C4-2B (cell line): Measurements from ENCODE around the gene ACTR3.

ENCODE experiments used
- H3K27ac ChIP-seq: fragments of 450-650 bp; 2 replicates; pipeline ENCODE4 v1.5.1; 2017
- ZFX ChIP-seq: fragments of 450-650 bp; IDR thresholded peaks from 2 replicates; pipeline ENCODE4 v1.6.1; 2017
- TF ChIP-seq, protein P1 (sequence below): fragments of 450-650 bp; conservative IDR thresholded peaks from 2 replicates; pipeline ENCODE4 v1.5.1; 2017; ENCODE audit warnings: mild to moderate bottlenecking

The ACTR3 gene

DNA sequence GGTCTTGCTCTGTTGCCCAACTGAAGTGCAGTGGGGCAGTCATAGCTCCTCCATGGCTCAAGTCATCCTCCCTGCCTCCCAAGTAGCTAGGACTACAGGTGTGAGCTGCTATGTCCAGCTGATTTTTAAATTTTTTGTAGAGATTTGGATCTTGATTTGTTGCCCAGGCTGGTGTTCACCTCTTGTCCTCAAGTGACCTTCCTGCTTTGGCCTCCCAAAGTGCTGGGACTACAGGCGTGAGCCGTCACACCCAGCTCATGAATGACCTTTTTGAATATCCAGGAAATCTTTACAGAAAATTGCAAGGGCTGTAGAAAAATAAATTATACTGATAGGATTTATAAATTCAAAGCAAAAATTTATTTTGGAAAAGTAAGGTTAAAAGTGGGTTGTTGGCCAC, 17.4 kb downstream of the ACTR3 start:
- TF ChIP-seq ZFX = no peak
- TF ChIP-seq, protein P1, sequence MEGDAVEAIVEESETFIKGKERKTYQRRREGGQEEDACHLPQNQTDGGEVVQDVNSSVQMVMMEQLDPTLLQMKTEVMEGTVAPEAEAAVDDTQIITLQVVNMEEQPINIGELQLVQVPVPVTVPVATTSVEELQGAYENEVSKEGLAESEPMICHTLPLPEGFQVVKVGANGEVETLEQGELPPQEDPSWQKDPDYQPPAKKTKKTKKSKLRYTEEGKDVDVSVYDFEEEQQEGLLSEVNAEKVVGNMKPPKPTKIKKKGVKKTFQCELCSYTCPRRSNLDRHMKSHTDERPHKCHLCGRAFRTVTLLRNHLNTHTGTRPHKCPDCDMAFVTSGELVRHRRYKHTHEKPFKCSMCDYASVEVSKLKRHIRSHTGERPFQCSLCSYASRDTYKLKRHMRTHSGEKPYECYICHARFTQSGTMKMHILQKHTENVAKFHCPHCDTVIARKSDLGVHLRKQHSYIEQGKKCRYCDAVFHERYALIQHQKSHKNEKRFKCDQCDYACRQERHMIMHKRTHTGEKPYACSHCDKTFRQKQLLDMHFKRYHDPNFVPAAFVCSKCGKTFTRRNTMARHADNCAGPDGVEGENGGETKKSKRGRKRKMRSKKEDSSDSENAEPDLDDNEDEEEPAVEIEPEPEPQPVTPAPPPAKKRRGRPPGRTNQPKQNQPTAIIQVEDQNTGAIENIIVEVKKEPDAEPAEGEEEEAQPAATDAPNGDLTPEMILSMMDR = no peak

DNA sequence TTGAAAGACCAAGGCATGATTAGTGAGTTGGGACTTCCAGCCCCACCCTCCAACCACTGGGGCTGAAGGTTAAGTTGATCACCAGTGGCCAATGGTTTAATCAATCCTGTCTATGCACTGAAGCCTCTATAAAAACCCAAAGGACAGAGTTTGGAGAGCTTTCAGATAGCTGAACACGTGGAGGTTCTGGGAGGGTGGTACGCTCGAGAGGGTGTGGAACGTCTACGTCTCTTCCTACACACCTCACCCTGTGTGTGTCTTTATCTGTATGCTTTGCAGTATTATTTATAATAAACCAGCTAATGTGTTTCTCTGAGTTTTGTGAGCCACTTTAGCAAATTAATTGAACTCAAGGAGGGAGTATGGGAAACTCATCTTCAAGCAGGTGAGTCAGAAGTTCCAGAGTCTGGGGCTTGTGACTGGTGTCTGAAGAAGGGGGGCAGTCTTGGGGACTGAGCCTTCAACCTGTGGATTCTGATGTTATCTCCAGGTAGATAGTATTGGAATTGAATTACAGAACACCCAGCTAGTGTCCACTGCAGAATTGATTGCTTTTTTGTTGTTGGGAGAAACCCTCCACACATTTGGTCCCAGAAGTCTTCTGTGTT, 20.3 kb downstream of the ACTR3 start:
- no peak overlapping the region for H3K27ac ChIP-seq
- TF ChIP-seq, protein P1 = no peak
- TF ChIP-seq ZFX = no peak

More for the DNA sequence above, 17.4 kb downstream of the ACTR3 start:
- H3K27ac ChIP-seq = no peak overlapping the region

DNA sequence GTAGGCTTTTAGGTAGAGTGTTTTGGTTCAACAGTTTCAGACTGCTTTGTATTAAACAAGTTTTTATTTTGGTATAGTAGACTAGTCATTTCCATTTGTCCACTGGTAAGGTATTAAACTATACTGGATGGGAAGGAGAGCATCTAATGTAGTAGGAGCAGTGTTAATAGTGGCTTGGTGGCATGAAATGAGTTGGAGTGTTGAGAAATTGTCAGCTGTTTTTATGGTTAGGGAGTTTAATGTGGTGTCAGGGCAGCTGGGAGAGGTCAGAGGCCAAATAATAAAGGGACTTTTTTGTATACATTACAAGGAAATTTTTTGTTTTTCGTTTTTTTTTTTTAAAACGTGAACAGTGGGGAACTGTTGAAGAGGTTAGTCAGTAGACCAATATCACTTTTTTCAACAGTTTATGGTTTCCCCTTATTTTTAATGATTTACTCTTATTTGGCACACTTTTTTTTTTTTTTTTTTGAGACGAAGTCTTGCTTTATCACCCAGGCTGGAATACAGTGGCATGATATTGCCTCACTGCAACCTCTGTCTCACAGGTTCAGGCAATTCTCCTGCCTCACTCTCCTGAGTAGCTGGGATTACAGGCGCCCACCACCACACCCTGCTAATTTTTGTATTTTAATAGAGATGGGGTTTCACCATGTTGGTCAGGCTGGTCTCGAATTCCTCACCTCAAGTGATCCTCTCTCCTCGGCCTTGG, 21.2 kb downstream of the ACTR3 start:
- TF ChIP-seq, protein P1 = no peak
- TF ChIP-seq ZFX = no peak
- H3K27ac ChIP-seq = no peak overlapping the region

DNA sequence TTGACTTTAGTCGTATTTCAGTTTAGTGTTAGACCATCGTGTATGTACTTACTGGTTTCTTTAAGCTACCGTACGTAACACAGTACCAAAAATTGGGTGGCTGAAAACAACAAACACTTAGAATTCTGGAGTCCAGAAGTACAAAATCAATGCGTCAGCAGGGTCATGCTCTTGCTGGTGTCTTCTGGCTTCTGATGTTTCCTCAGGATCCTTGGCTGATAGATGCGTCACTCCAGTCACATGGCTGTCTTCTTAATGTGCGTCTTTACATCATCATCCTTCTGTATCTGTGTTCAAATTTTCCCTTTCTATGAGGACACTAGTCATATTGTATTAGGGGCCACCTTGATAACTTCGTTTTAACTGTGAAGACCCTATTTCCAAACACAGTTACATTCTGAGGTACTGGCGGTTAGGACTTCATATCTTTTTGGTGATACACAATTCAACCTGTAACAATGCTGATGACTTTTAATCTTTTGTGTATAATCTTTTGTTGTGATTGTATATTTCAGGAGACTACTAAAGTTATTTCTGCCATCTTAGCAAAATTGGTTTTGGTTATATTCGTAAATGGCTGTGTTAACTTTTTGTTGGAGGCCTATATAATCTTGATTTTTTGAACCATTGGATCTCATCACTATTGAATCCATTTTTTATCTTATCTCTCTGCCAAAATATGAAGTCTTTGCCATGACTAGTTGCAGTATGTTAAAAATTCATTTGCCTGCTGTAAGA, 25.4 kb downstream of the ACTR3 start:
- no peak for TF ChIP-seq ZFX
- TF ChIP-seq, protein P1 = no peak
- no peak overlapping the region for H3K27ac ChIP-seq

DNA sequence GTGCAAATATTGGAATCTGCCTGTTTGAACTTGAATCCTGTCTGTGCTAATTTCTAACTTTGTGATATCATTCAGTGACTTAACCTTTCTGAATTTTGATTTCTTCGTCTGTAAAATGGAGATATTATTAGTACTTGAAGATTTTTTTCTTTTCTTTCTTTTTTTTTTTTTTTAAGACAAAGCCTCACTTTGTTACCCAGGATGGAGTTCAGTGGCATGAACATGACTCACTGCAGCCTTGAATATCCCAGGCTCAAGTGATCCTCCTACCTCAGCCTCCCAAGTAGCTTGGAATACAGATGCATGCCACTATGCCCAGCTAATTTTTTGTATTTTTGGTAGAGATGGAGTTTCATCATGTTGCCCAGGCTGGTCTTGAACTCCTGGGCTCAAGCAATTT, 28.3 kb downstream of the ACTR3 start:
- TF ChIP-seq ZFX = no peak
- TF ChIP-seq, protein P1 = no peak
- H3K27ac ChIP-seq = no peak overlapping the region

DNA sequence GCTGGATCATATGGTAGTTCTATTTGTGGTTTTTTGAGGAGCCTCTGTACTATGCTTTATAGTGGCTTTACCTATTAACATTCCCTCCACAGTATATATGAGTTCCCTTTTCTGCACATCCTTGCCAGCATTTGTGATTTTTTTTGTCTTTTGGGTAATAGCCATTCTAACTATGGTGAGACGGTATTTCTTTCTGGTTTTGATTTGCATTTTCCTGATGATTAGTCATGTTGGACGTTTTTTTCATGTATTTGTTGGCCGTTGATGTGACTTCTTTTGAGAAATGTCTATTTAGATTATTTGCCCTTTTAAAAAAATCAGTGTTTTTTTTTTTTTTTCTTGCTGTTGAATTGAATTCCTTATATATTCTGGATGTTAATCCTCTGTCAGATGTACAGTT, 31.1 kb downstream of the ACTR3 start:
- no peak overlapping the region for H3K27ac ChIP-seq
- TF ChIP-seq ZFX = no peak
- TF ChIP-seq, protein P1 = no peak

DNA sequence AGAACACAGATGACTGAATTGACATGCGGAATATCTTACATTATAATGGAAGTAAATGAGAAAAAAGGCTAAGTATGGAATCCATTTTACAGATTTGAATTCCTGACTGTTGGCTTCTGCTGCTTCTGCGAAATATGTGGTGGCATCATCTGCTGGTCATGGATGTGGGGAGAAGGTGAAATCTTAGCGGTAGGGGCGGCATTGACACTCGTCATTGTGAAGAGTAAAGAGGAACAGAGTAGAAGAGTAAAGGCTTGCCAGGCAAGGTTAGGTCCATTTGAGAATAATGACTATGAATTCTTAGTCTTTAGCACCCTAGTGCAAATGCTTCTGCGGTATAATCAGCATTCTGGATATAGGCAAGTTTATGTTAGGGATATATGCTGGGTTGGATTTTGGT, 32.4 kb downstream of the ACTR3 start:
- no peak for TF ChIP-seq ZFX
- TF ChIP-seq, protein P1 = no peak
- H3K27ac ChIP-seq = no peak overlapping the region
